Esophagus (tissue), 2 donors: Measurements from ENCODE around the gene FSIP1. TPM values are rescaled to one million over a fixed set of nuclear protein-coding genes. Genes with fewer than 3 reads are reported as not detected.

Source experiments
- H3K27ac ChIP-seq, 2 donors: one replicate each; pipeline ENCODE4 v1.5.1; 2013; ENCODE audit warnings: low read depth in 2 of 2, mild to moderate bottlenecking in 2 of 2, inconsistent platforms in 1 of 2, low read length in 1 of 2, moderate library complexity in 1 of 2
- H3K27me3 ChIP-seq, 2 donors: one replicate each; pipeline ENCODE4 v1.6.1; 2013; ENCODE audit warnings: low read length in 2 of 2, control low read depth in 1 of 2, mild to moderate bottlenecking in 1 of 2; ENCODE audit not compliant: insufficient read depth in 2 of 2, control insufficient read depth in 1 of 2
- H3K36me3 ChIP-seq, 2 donors: one replicate each; pipeline ENCODE4 v1.6.1; 2013; ENCODE audit warnings: low read length in 1 of 2; ENCODE audit not compliant: control insufficient read depth in 2 of 2, insufficient read depth in 2 of 2
- H3K4me1 ChIP-seq, 2 donors: one replicate each; pipeline ENCODE4 v1.6.1; 2013; ENCODE audit warnings: low read length in 1 of 2; ENCODE audit not compliant: control insufficient read depth in 2 of 2, insufficient read depth in 2 of 2
- H3K4me3 ChIP-seq, 2 donors: one replicate each; pipeline ENCODE4 v1.5.1; 2013; ENCODE audit warnings: low read length in 2 of 2, mild to moderate bottlenecking in 2 of 2, low read depth in 1 of 2, moderate library complexity in 1 of 2
- H3K9me3 ChIP-seq, 2 donors: one replicate each; pipeline ENCODE4 v1.6.1; 2013; ENCODE audit warnings: mild to moderate bottlenecking in 2 of 2, low read depth in 1 of 2, low read length in 1 of 2, moderate library complexity in 1 of 2; ENCODE audit not compliant: control insufficient read depth in 2 of 2, insufficient read depth in 1 of 2
- WGBS, 2 donors: extraction: QIAGEN DNeasy Blood & Tissue Kit; methylation state at CpG; one replicate each; pipeline ENCODE4 v1.1.7; 2013; 5-methylcytosine and 5-hydroxymethylcytosine counted together
- polyA plus RNA-seq, 2 donors: library from polyadenylated mRNA; stranded (reverse); fragments of 200-250 nt; gene quantifications; one replicate each; pipeline ENCODE4 v1.2.3, GENCODE V29; 2013
- donor health status: healthy with polysubstance abuse.
- donor health status: Bipolar disorder and iron deficiency.

FSIP1 gene
- polyA plus RNA-seq, 2 donors = 0.21 to 0.29 TPM

DNA sequence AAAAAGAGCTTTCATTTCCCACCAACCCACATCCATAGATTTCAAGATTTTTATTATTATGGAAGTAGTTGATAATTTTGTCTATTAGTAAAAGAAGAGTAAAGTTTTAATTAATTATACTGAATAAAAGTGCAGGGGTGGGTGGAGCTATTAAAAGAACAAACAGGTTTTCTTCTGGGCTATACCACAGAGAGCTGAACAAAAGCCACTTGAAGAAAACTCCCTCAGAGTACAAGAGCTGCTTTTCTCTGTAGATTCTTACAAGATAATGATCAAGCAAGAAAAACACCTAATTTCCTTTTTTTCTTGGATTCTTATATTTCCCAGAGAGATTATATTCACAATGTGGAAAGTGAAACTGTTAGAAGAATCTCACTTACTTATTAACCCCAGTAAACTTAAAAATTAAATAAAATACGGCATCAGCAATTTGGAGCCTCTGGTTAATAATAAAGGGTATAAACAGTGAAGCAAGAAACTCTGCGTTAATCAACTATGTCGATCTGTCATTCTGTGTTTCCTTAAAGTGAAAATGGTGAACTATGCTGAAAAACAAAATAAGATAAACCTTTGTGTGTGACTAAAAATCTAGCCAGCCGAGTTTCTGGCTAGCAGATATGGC lies 116.9 kb downstream of the FSIP1 start:
- no peak overlapping the region for H3K4me3 ChIP-seq
- H3K27me3 ChIP-seq = no peaks in the 10 kb centered on the region
- no peak overlapping the region for H3K27ac ChIP-seq
- WGBS, 2 donors = 49 to 66% methylated on average over 4 of the region's 4 CpGs
- no peaks in the 10 kb centered on the region for H3K9me3 ChIP-seq
- no peaks in the 10 kb centered on the region for H3K36me3 ChIP-seq
- no peaks in the 10 kb centered on the region for H3K4me1 ChIP-seq

DNA sequence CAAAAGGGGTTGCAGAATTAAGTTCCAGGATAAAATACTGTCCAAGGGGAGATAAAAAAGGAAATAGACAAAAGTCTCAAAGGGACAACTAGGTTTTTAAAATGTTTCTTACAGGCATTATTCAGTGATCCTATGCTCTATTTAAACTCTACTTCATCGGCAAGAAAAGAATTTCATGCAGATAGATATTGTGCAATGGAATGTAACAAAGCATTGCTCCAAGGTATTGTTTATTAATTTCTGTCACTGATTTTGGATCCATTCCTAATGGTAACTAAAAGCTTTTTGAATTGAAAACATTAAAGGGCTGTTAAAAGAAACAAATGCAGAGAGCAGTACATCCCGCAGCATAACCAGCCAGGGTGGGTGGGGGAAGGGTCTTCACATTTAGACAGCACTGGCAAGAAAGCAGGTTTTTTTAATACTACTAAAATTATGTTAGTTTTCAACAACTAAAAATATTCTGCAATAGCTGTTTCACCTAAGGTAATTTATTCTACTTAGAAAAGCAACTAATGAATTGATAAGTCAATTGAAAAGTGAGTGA lies 118.9 kb downstream of the FSIP1 start:
- WGBS, 2 donors = 56 to 62% methylated on average over 2 of the region's 2 CpGs
- no peaks in the 10 kb centered on the region for H3K36me3 ChIP-seq
- no peaks in the 10 kb centered on the region for H3K27me3 ChIP-seq
- H3K4me1 ChIP-seq = no peaks in the 10 kb centered on the region
- no peak overlapping the region for H3K4me3 ChIP-seq
- no peaks in the 10 kb centered on the region for H3K9me3 ChIP-seq
- H3K27ac ChIP-seq = no peak overlapping the region

DNA sequence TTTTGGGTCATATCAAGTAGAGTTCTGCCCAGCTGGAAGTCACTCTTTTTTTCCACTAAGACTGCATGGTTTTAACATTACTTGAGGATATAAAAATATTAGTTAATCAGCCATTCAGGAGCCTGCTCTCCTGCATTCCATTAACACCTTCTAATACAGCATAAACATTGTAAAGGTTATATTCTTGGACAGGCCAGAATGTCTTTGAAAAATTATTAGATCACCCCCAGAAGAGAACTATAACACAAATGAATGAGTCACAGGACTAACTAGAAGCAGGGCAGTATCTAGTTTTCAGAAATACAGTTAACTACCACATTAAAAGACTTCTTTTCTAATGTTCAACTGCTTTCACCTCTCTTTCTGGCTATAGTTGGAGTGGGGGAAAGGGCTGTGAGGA lies 120.9 kb downstream of the FSIP1 start:
- no peak overlapping the region for H3K27ac ChIP-seq
- no peaks in the 10 kb centered on the region for H3K36me3 ChIP-seq
- no peaks in the 10 kb centered on the region for H3K4me1 ChIP-seq
- no peak overlapping the region for H3K4me3 ChIP-seq
- no peaks in the 10 kb centered on the region for H3K9me3 ChIP-seq
- no peaks in the 10 kb centered on the region for H3K27me3 ChIP-seq

DNA sequence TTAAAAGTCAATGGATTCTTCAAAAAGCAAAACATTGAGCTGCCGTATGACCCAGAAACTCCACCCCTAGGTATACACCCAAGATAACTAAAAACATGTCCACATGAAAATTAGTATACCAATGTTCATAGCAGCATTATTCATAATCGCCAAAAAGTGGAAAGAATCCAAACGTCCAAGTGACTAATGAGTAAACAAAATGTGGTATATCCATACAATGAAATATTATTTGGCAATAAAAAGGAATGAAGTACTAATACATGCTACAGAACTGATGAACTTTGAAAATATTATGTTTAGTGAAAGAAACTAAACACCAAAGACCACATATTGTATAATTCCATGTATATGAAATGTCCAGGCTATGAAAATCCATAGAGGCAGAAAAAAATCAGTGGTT lies 123.9 kb downstream of the FSIP1 start:
- no peaks in the 10 kb centered on the region for H3K27me3 ChIP-seq
- no peaks in the 10 kb centered on the region for H3K4me1 ChIP-seq
- no peak overlapping the region for H3K27ac ChIP-seq
- 81 to 96% methylated on average over 3 of the region's 3 CpGs for WGBS, 2 donors
- H3K36me3 ChIP-seq = no peaks in the 10 kb centered on the region
- H3K4me3 ChIP-seq = no peak overlapping the region
- H3K9me3 ChIP-seq = no peaks in the 10 kb centered on the region

DNA sequence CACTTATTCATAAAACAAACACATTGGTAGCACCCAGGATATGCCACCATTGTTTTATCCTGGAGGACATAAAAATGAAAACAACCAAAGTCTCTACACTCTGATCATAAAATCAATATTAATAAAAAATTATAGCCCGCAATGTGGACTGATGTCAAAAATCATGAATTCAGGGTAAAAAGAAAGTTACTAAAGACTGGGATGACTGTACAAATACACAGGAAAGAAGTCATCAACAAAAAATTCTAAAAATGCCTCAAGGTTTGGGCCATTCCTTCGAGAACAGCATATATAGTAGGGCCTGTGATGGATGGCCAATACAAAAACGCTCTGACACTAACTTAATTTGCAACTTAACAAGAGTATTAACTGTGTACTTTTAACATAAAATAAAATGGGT lies 125.0 kb downstream of the FSIP1 start:
- H3K36me3 ChIP-seq = no peaks in the 10 kb centered on the region
- no peaks in the 10 kb centered on the region for H3K27me3 ChIP-seq
- H3K4me3 ChIP-seq = no peak overlapping the region
- 80 to 84% methylated on average over 3 of the region's 3 CpGs for WGBS, 2 donors
- H3K9me3 ChIP-seq = no peaks in the 10 kb centered on the region
- H3K4me1 ChIP-seq = no peaks in the 10 kb centered on the region
- no peak overlapping the region for H3K27ac ChIP-seq

DNA sequence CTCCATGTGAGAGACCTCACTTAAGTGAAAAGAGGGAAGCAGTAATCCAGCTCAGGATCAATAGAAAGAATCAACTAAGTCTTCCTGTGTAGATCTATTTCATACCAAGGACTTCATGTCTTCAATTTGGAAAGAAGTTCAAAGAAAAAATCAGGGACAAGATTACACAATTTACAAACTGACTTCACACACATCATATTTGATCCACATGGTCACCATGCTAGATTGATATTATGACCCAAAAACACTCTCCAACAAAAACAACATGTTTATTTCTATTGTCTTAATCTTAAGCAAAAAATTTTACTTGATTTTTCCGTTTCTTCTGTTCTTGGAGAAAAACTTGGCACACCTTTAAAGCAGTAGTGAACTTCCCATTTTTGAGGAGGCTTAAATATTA lies 125.5 kb downstream of the FSIP1 start:
- H3K27ac ChIP-seq = no peak overlapping the region
- no peaks in the 10 kb centered on the region for H3K36me3 ChIP-seq
- no peak overlapping the region for H3K4me3 ChIP-seq
- H3K9me3 ChIP-seq = no peaks in the 10 kb centered on the region
- no peaks in the 10 kb centered on the region for H3K27me3 ChIP-seq
- 61 to 70% methylated on average over 1 of the region's 1 CpG for WGBS, 2 donors
- no peaks in the 10 kb centered on the region for H3K4me1 ChIP-seq

DNA sequence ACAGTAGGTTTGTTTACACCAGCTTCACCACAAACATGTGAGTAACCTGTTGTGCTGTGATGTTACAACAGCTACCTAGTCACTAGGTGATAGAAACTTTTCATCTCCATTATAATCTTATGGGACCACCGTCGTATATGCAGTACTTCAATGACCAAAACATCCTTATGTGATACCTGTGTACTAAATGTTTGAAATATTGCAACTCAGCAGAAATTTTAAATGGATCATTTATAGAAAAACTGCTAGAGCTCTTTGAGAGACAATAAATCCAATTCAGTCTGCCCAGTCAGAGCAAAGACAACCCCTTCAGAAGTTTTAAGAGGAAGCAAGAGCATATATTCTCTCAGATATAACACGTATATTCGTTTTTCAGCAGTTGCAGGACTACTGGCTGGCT lies 128.3 kb downstream of the FSIP1 start:
- no peak overlapping the region for H3K4me3 ChIP-seq
- no peaks in the 10 kb centered on the region for H3K9me3 ChIP-seq
- H3K27ac ChIP-seq = no peak overlapping the region
- H3K27me3 ChIP-seq = no peaks in the 10 kb centered on the region
- H3K4me1 ChIP-seq = no peaks in the 10 kb centered on the region
- H3K36me3 ChIP-seq = no peaks in the 10 kb centered on the region
- 89 to 90% methylated on average over 4 of the region's 4 CpGs for WGBS, 2 donors

DNA sequence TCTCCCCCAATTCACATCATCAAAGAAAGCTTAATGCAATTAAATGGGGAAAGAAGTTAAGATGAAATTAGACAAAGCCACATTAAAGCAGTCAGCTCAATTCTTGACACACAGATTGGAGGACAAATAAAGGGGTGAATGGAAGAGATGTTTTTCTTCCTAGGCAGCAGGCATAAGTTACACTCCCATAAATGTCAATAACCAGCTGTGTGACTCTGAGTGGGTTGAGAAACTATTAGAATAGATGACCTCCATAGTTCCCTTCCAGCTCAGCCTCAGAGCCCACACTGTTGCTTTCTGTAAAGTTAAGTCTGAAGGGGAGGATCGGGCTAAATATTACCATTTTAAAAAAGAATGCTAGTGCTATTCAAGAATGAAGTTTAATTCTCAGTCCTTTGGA lies 130.8 kb downstream of the FSIP1 start:
- Histone ChIP-seq H3K27ac (no peak overlapping the region), H3K36me3 (no peaks in the 10 kb centered on the region), H3K4me3 (no peak overlapping the region), H3K9me3 (no peaks in the 10 kb centered on the region), H3K27me3 (no peaks in the 10 kb centered on the region), H3K4me1 (no peaks in the 10 kb centered on the region)
- 61 to 64% methylated on average over 1 of the region's 1 CpG for WGBS, 2 donors

DNA sequence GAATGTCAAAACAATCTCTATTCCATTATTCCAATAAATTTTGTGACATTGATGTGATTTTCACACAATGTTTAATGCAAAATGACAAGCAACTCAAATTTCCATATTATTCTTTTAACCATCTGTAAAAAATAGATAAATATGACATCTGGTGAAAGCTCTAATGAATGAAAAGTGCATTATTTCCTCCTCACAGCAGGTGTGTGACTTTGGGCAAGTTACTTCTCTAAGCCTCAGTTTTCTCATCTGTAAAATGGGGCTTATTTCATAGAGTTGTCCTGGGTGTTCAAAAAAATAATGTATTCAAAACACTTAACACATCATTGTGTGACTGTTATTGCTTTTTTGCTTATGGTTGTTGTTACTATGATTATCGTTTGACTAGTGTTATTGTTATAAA lies 131.3 kb downstream of the FSIP1 start:
- Histone ChIP-seq H3K27me3 (no peaks in the 10 kb centered on the region), H3K4me1 (no peaks in the 10 kb centered on the region), H3K9me3 (no peaks in the 10 kb centered on the region), H3K27ac (no peak overlapping the region), H3K4me3 (no peak overlapping the region), H3K36me3 (no peaks in the 10 kb centered on the region)
- WGBS, 2 donors = 68 to 82% methylated on average over 1 of the region's 1 CpG

DNA sequence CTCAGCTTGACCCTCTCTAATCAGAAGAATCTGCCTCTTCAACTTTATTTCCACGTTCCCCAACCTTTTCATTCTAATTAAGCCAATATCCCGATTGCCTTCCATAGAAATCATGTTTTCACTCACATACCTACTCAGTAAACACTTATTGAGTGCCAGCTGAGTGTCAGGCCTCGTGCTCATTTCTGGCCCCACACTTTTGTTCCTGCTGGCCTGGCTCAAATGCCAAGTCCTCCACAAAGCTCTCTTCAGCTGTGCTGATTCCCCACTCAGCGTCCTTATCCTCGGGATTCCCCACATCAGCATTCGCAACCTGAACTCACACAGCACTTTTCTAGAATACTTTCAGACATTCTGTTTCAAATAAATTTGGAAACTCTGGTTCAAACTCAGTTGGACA lies 132.9 kb downstream of the FSIP1 start:
- Histone ChIP-seq H3K9me3 (no peaks in the 10 kb centered on the region), H3K27me3 (no peaks in the 10 kb centered on the region), H3K27ac (no peak overlapping the region), H3K36me3 (no peaks in the 10 kb centered on the region), H3K4me3 (no peak overlapping the region), H3K4me1 (peaks cover 0 to 6% of the 10 kb centered on the region in 2 donors)
- 75 to 78% methylated on average over 6 of the region's 6 CpGs for WGBS, 2 donors
